ENCODE results near the gene SUFU. TPM values are rescaled to one million over a fixed set of nuclear protein-coding genes. Genes with fewer than 3 reads are reported as not detected.

The SUFU gene
- total and polyA plus RNA-seq, 2 of the 13 experiments (the other 11 are each of a cell fraction or from before 2014, with no cell fraction given), result 2.9 to 5.5 TPM

DNA sequence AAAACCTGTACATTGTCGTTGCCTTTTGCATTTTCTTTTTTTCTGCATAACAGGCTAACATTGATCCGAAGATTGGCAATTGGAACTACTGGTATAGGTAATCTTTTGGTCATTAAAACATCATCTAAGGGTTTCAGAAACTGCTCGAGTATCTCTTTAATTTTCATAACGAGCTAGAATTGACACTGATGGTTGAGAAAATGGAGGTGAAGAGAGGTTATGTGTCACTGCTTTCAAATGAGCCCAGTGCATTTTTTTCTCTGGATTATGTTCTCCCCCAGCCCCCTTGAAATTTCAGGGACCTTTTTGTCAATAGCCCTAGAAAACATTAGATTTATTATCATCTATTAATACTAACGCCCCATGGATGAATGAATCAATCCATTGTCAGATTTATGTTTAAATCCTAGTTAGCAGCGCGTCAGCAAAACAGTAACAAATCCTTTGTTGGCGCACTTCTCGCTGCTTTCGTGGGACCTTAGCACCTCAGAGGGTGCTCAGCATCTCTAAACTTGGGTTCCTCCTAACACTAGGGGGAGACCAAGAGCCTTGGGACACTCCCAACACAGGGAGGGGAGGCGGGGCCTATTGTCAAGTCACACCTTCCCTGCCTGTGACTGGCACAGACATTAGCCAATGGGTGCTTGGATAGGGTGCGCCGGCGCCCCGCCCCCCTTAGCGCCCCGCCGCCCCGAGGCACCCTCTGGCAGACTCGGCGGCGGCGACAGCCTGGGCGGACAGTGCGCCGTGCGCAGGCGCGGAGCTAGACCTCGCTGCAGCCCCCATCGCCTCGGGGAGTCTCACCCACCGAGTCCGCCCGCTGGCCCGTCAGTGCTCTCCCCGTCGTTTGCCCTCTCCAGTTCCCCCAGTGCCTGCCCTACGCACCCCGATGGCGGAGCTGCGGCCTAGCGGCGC is at the start of gene SUFU (continued):
- TF ChIP-seq SMARCC2 (IDR thresholded peaks at IDR 0.05) (no peak), ZNF841 (CRISPR knock-in tag; IDR thresholded peaks at IDR 0.05; ENCODE audit: borderline replicate concordance) (no peak), EP300 (IDR thresholded peaks at IDR 0.05; ENCODE audit: low read depth in 2 of 2, low read length in 2 of 2) (no peak), EP300 (CRISPR knock-in tag; IDR thresholded peaks at IDR 0.05; ENCODE audit: borderline replicate concordance) (no peak), MIER3 (CRISPR knock-in tag; IDR thresholded peaks at IDR 0.05; ENCODE audit: borderline replicate concordance) (peak; percentile 53; the same call in 1 of the 2 replicates), ZNF674 (CRISPR knock-in tag; IDR thresholded peaks at IDR 0.05; ENCODE audit: low read depth) (peak; percentile 84; the same call in 1 of the 2 replicates), REPIN1 (CRISPR knock-in tag; IDR thresholded peaks at IDR 0.05; ENCODE audit: borderline replicate concordance, low read depth) (peak; percentile 57; the same call in 1 of the 2 replicates), ZNF17 (CRISPR knock-in tag; IDR thresholded peaks at IDR 0.05) (no peak), ESRRA (CRISPR knock-in tag; IDR thresholded peaks at IDR 0.05; ENCODE audit: low read depth) (no peak), NFE2L1 (CRISPR knock-in tag; IDR thresholded peaks at IDR 0.05; ENCODE audit: borderline replicate concordance) (no peak), ZIK1 (CRISPR knock-in tag; IDR thresholded peaks at IDR 0.05; ENCODE audit: borderline replicate concordance, low read depth) (no peak), CC2D1A (CRISPR knock-in tag; IDR thresholded peaks at IDR 0.05) (no peak), HNRNPL (IDR thresholded peaks at IDR 0.05; ENCODE audit: low read depth, low read length) (no peak), ZNF776 (CRISPR knock-in tag; IDR thresholded peaks at IDR 0.05) (no peak), SPEN (CRISPR knock-in tag; IDR thresholded peaks at IDR 0.05; ENCODE audit: low read depth) (no peak; the same call in 1 of the 2 replicates), MIER2 (CRISPR knock-in tag; IDR thresholded peaks at IDR 0.05) (no peak), ATRX (CRISPR knock-in tag; IDR thresholded peaks at IDR 0.05; ENCODE audit: borderline replicate concordance) (no peak), RARG (CRISPR knock-in tag; IDR thresholded peaks at IDR 0.05; ENCODE audit: low read depth) (no peak), ZNF484 (CRISPR knock-in tag; IDR thresholded peaks at IDR 0.05; ENCODE audit: borderline replicate concordance, low read depth) (no peak), EED (CRISPR knock-in tag; IDR thresholded peaks at IDR 0.05) (no peak), ZNF615 (CRISPR knock-in tag; IDR thresholded peaks at IDR 0.05; ENCODE audit: borderline replicate concordance) (no peak), RXRB (CRISPR knock-in tag; IDR thresholded peaks at IDR 0.05; ENCODE audit: borderline replicate concordance) (no peak)
- TF ChIP-seq, protein P1, sequence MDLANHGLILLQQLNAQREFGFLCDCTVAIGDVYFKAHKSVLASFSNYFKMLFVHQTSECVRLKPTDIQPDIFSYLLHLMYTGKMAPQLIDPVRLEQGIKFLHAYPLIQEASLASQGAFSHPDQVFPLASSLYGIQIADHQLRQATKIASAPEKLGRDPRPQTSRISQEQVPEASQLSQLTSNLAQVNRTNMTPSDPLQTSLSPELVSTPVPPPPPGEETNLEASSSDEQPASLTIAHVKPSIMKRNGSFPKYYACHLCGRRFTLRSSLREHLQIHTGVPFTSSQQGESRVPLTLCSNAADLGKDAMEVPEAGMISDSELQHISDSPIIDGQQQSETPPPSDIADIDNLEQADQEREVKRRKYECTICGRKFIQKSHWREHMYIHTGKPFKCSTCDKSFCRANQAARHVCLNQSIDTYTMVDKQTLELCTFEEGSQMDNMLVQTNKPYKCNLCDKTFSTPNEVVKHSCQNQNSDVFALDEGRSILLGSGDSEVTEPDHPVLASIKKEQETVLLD (CRISPR knock-in tag; IDR thresholded peaks at IDR 0.05; ENCODE audit: low read depth), result no peak
- TF ChIP-seq, protein P2, sequence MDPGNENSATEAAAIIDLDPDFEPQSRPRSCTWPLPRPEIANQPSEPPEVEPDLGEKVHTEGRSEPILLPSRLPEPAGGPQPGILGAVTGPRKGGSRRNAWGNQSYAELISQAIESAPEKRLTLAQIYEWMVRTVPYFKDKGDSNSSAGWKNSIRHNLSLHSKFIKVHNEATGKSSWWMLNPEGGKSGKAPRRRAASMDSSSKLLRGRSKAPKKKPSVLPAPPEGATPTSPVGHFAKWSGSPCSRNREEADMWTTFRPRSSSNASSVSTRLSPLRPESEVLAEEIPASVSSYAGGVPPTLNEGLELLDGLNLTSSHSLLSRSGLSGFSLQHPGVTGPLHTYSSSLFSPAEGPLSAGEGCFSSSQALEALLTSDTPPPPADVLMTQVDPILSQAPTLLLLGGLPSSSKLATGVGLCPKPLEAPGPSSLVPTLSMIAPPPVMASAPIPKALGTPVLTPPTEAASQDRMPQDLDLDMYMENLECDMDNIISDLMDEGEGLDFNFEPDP (CRISPR knock-in tag; conservative IDR thresholded peaks at IDR 0.05), result no peak
- TF ChIP-seq, protein P3, sequence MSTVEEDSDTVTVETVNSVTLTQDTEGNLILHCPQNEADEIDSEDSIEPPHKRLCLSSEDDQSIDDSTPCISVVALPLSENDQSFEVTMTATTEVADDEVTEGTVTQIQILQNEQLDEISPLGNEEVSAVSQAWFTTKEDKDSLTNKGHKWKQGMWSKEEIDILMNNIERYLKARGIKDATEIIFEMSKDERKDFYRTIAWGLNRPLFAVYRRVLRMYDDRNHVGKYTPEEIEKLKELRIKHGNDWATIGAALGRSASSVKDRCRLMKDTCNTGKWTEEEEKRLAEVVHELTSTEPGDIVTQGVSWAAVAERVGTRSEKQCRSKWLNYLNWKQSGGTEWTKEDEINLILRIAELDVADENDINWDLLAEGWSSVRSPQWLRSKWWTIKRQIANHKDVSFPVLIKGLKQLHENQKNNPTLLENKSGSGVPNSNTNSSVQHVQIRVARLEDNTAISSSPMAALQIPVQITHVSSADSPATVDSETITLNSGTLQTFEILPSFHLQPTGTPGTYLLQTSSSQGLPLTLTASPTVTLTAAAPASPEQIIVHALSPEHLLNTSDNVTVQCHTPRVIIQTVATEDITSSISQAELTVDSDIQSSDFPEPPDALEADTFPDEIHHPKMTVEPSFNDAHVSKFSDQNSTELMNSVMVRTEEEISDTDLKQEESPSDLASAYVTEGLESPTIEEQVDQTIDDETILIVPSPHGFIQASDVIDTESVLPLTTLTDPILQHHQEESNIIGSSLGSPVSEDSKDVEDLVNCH (CRISPR knock-in tag; IDR thresholded peaks at IDR 0.05), result no peak

All from HepG2 (cell line).